ENCODE results near the gene AFTPH.

GRCh38 chr2:64565949-64566710, 42.0 kb downstream of the AFTPH start:
- TF ChIP-seq CTCF (IDR thresholded peaks at IDR 0.05; ENCODE audit: insufficient read depth, low read depth, low read length) (no peak), EZH2 (IDR thresholded peaks at IDR 0.05; ENCODE audit: insufficient read depth, low read length) (no peak)

Measured in astrocyte (in vitro differentiated cells and primary cell).